ENCODE data around the gene POU2F1. TPM values are rescaled to one million over a fixed set of nuclear protein-coding genes. Genes with fewer than 3 reads are reported as not detected.

The POU2F1 gene
- total RNA-seq, 1 experiment from 2014 or later = 25.0 TPM

GRCh38 chr1:167251472-167251871 lies 30.8 kb downstream of the POU2F1 start:
- Histone ChIP-seq H3K4me3 (ENCODE audit: low read depth, low read length, poor library complexity, severe bottlenecking) (no peak overlapping the region), H3K4me1 (ENCODE audit: insufficient read depth, low read length, poor library complexity, severe bottlenecking) (no peaks in the 10 kb centered on the region), H3K9me3 (ENCODE audit: low read depth, low read length, poor library complexity, severe bottlenecking) (no peaks in the 10 kb centered on the region), H3K27me3 (replicated peaks; ENCODE audit: insufficient read depth, low read depth, low read length, poor library complexity) (no peaks in the 10 kb centered on the region), H3K36me3 (ENCODE audit: insufficient read depth, low read length, poor library complexity, severe bottlenecking) (no peaks in the 10 kb centered on the region), H3K27ac (ENCODE audit: low read depth, low read length, poor library complexity, severe bottlenecking) (no peak overlapping the region)
- BruUV-seq (replicated peaks) = no TSS peak
- DNase-seq (ENCODE audit: low spot score) = no peak
- CTCF ChIA-PET = no interaction called here
- intact Hi-C loops (cut with micrococcal nuclease; ENCODE audit: unreplicated experiment) = no loop called here
- POLR2A ChIA-PET (ENCODE audit: low non-redundant PET) = no interaction called here
- no peak for TF ChIP-seq CTCF (conservative IDR thresholded peaks at IDR 0.05; ENCODE audit: low read depth, low read length)
- no peak for TF ChIP-seq EZH2 (IDR thresholded peaks at IDR 0.05; ENCODE audit: borderline replicate concordance, low read depth, low read length, poor library complexity, severe bottlenecking)

- intact Hi-C loops (cut with micrococcal nuclease; ENCODE audit: unreplicated experiment) = no loop called here
- no peak overlapping the region for H3K4me3 ChIP-seq (ENCODE audit: low read depth, low read length, poor library complexity, severe bottlenecking)
- no peaks in the 10 kb centered on the region for H3K9me3 ChIP-seq (ENCODE audit: low read depth, low read length, poor library complexity, severe bottlenecking)
- no peaks in the 10 kb centered on the region for H3K27me3 ChIP-seq (replicated peaks; ENCODE audit: insufficient read depth, low read depth, low read length, poor library complexity)
- no peaks in the 10 kb centered on the region for H3K36me3 ChIP-seq (ENCODE audit: insufficient read depth, low read length, poor library complexity, severe bottlenecking)
- TF ChIP-seq CTCF (conservative IDR thresholded peaks at IDR 0.05; ENCODE audit: low read depth, low read length) (no peak), EZH2 (IDR thresholded peaks at IDR 0.05; ENCODE audit: borderline replicate concordance, low read depth, low read length, poor library complexity, severe bottlenecking) (no peak)
- H3K27ac ChIP-seq (ENCODE audit: low read depth, low read length, poor library complexity, severe bottlenecking) = no peak overlapping the region
- CTCF ChIA-PET = interaction anchor here (0.8 kb wide), 1 partner anchor 33 kb away, joined by 3 read pairs; no protein-coding TSS in a partner anchor
- BruUV-seq (replicated peaks) = no TSS peak
- POLR2A ChIA-PET (ENCODE audit: low non-redundant PET) = no interaction called here
- DNase-seq (ENCODE audit: low spot score) = no peak
- H3K4me1 ChIP-seq (ENCODE audit: insufficient read depth, low read length, poor library complexity, severe bottlenecking) = no peaks in the 10 kb centered on the region
Observed at GRCh38 chr1:167252986-167253385, 32.3 kb downstream of the POU2F1 start.

GRCh38 chr1:167258858-167259257 lies 38.2 kb downstream of the POU2F1 start:
- H3K27me3 ChIP-seq (replicated peaks; ENCODE audit: insufficient read depth, low read depth, low read length, poor library complexity) = no peaks in the 10 kb centered on the region
- ChIA-PET CTCF (no interaction called here), POLR2A (ENCODE audit: low non-redundant PET) (no interaction called here)
- TF ChIP-seq EZH2 (IDR thresholded peaks at IDR 0.05; ENCODE audit: borderline replicate concordance, low read depth, low read length, poor library complexity, severe bottlenecking) = no peak
- no peak for TF ChIP-seq CTCF (conservative IDR thresholded peaks at IDR 0.05; ENCODE audit: low read depth, low read length)
- H3K9me3 ChIP-seq (ENCODE audit: low read depth, low read length, poor library complexity, severe bottlenecking) = no peaks in the 10 kb centered on the region
- H3K4me1 ChIP-seq (ENCODE audit: insufficient read depth, low read length, poor library complexity, severe bottlenecking) = peaks cover 21% of the 10 kb centered on the region
- intact Hi-C loops (cut with micrococcal nuclease; ENCODE audit: unreplicated experiment) = no loop called here
- no peak overlapping the region for H3K4me3 ChIP-seq (ENCODE audit: low read depth, low read length, poor library complexity, severe bottlenecking)
- no peak overlapping the region for H3K27ac ChIP-seq (ENCODE audit: low read depth, low read length, poor library complexity, severe bottlenecking)
- H3K36me3 ChIP-seq (ENCODE audit: insufficient read depth, low read length, poor library complexity, severe bottlenecking) = no peaks in the 10 kb centered on the region
- DNase-seq (ENCODE audit: low spot score) = no peak
- BruUV-seq (replicated peaks) = no TSS peak
